ENCODE results near the gene LSM7.
A peak's percentile ranks its signal among the peaks of the same experiment; 100 is the strongest.

LSM7 gene

GRCh38 chr19:2323707-2324106, 4.7 kb downstream of the LSM7 start:
- Histone ChIP-seq H3K4me1 (ENCODE audit: insufficient read depth, low read length, severe bottlenecking) (peaks cover 53% of the 10 kb centered on the region), H3K9me2 (ENCODE audit: low read depth, low read length) (no peaks in the 10 kb centered on the region), H3K27me3 (ENCODE audit: insufficient read depth, low read length) (no peaks in the 10 kb centered on the region), H3K9ac (ENCODE audit: low read length) (peak overlapping the region; percentile 42; the same call in 1 of the 2 replicates), H3K79me2 (ENCODE audit: insufficient read depth, low read length) (0 out of 2 replicates have a peak, but pooled peaks cover 7% of the 10 kb centered on the region), H3F3A (ENCODE audit: insufficient read depth, low read length) (no peaks in the 10 kb centered on the region), H3K9me3 (ENCODE audit: low read length) (no peaks in the 10 kb centered on the region), H3K4me3 (ENCODE audit: low read depth, low read length, poor library complexity, severe bottlenecking) (peak overlapping the region; percentile 49), H3K27ac (ENCODE audit: low read depth, low read length, poor library complexity, severe bottlenecking) (peak overlapping the region; percentile 92), H3K36me3 (ENCODE audit: insufficient read depth, low read length) (peaks cover 49% of the 10 kb centered on the region), H3K4me2 (ENCODE audit: low read length) (peak overlapping the region; percentile 70; the same call in 1 of the 2 replicates), H2AFZ (ENCODE audit: low read length) (no peak overlapping the region), H4K20me1 (ENCODE audit: insufficient read depth, low read length) (no peaks in the 10 kb centered on the region)
- TF ChIP-seq EZH2 (IDR thresholded peaks at IDR 0.05; ENCODE audit: borderline replicate concordance, low read length) (no peak), CTCF (IDR thresholded peaks at IDR 0.05; ENCODE audit: low read length) (no peak)

- Histone ChIP-seq H3K4me1 (ENCODE audit: insufficient read depth, low read length, severe bottlenecking) (peaks cover 52% of the 10 kb centered on the region), H3K9me2 (ENCODE audit: low read depth, low read length) (no peaks in the 10 kb centered on the region), H4K20me1 (ENCODE audit: insufficient read depth, low read length) (no peaks in the 10 kb centered on the region), H2AFZ (ENCODE audit: low read length) (no peak overlapping the region), H3K36me3 (ENCODE audit: insufficient read depth, low read length) (peaks cover 45% of the 10 kb centered on the region), H3K4me2 (ENCODE audit: low read length) (no peak overlapping the region), H3K27me3 (ENCODE audit: insufficient read depth, low read length) (no peaks in the 10 kb centered on the region), H3F3A (ENCODE audit: insufficient read depth, low read length) (no peaks in the 10 kb centered on the region), H3K79me2 (ENCODE audit: insufficient read depth, low read length) (0 out of 2 replicates have a peak, but pooled peaks cover 1% of the 10 kb centered on the region), H3K4me3 (ENCODE audit: low read depth, low read length, poor library complexity, severe bottlenecking) (no peak overlapping the region), H3K9ac (ENCODE audit: low read length) (no peak overlapping the region), H3K27ac (ENCODE audit: low read depth, low read length, poor library complexity, severe bottlenecking) (no peak overlapping the region), H3K9me3 (ENCODE audit: low read length) (no peaks in the 10 kb centered on the region)
- TF ChIP-seq CTCF (IDR thresholded peaks at IDR 0.05; ENCODE audit: low read length) (no peak), EZH2 (IDR thresholded peaks at IDR 0.05; ENCODE audit: borderline replicate concordance, low read length) (no peak)
Measured at GRCh38 chr19:2321565-2322283, 6.7 kb downstream of the LSM7 start.

- no peak overlapping the region for H3K9ac ChIP-seq (ENCODE audit: low read length)
- peaks cover 39% of the 10 kb centered on the region for H3K36me3 ChIP-seq (ENCODE audit: insufficient read depth, low read length)
- H3K9me2 ChIP-seq (ENCODE audit: low read depth, low read length) = no peaks in the 10 kb centered on the region
- H3K79me2 ChIP-seq (ENCODE audit: insufficient read depth, low read length) = no peaks in the 10 kb centered on the region
- no peak overlapping the region for H3K4me3 ChIP-seq (ENCODE audit: low read depth, low read length, poor library complexity, severe bottlenecking)
- H3K9me3 ChIP-seq (ENCODE audit: low read length) = no peaks in the 10 kb centered on the region
- TF ChIP-seq CTCF (IDR thresholded peaks at IDR 0.05; ENCODE audit: low read length) (no peak), EZH2 (IDR thresholded peaks at IDR 0.05; ENCODE audit: borderline replicate concordance, low read length) (no peak)
- no peaks in the 10 kb centered on the region for H4K20me1 ChIP-seq (ENCODE audit: insufficient read depth, low read length)
- H3K4me1 ChIP-seq (ENCODE audit: insufficient read depth, low read length, severe bottlenecking) = peaks cover 51% of the 10 kb centered on the region
- H3K27ac ChIP-seq (ENCODE audit: low read depth, low read length, poor library complexity, severe bottlenecking) = no peak overlapping the region
- no peak overlapping the region for H3K4me2 ChIP-seq (ENCODE audit: low read length)
- no peaks in the 10 kb centered on the region for H3F3A ChIP-seq (ENCODE audit: insufficient read depth, low read length)
- H3K27me3 ChIP-seq (ENCODE audit: insufficient read depth, low read length) = no peaks in the 10 kb centered on the region
- no peak overlapping the region for H2AFZ ChIP-seq (ENCODE audit: low read length)
Measured at GRCh38 chr19:2320939-2321338, 7.4 kb downstream of the LSM7 start.

Data from OCI-LY1 (cell line).